HepG2 (cell line): ENCODE results near the gene SLC12A5. TPM values are rescaled to one million over a fixed set of nuclear protein-coding genes. Genes with fewer than 3 reads are reported as not detected.
A peak's percentile ranks its signal among the peaks of the same experiment; 100 is the strongest.

Experiments used
- CBX2 ChIP-seq, 2 experiments: fragments of 200-600 bp in 1 of 2; sonication (generic); formaldehyde crosslinking in 1 of 2; IDR thresholded peaks; 2 replicates each; pipeline versions ENCODE4 v1.7.0 to v1.8.1; 2018 to 2022; ENCODE audit warnings: low read depth in 2 of 2, low read length in 1 of 2, mild to moderate bottlenecking in 1 of 2, missing genetic modification reagents in 1 of 2
- DZIP1 ChIP-seq: sonication (generic); formaldehyde crosslinking; IDR thresholded peaks from 2 replicates; pipeline ENCODE4 v1.5.0; 2020; ENCODE audit warnings: mild to moderate bottlenecking, missing genetic modification reagents
- ERF ChIP-seq: IDR thresholded peaks from 2 replicates; pipeline ENCODE4 v1.6.1; 2018; ENCODE audit warnings: missing biosample characterization, missing genetic modification reagents
- FOXO1 ChIP-seq: sonication (generic); formaldehyde crosslinking; IDR thresholded peaks from 2 replicates; pipeline ENCODE4 v1.4.0; 2020; ENCODE audit warnings: missing genetic modification reagents
- HMG20A ChIP-seq: IDR thresholded peaks from 2 replicates; pipeline ENCODE4 v1.6.1; 2016; ENCODE audit warnings: borderline replicate concordance
- HMGXB3 ChIP-seq: sonication (generic); formaldehyde crosslinking; IDR thresholded peaks from 2 replicates; pipeline ENCODE4 v1.4.0; 2020; ENCODE audit warnings: missing genetic modification reagents, borderline replicate concordance
- KLF16 ChIP-seq, 2 experiments: sonication (generic) in 1 of 2; formaldehyde crosslinking in 1 of 2; IDR thresholded peaks; 2 replicates each; pipeline versions ENCODE4 v1.6.1 to v1.8.0; 2016 to 2023; ENCODE audit warnings: missing genetic modification reagents in 2 of 2, missing compliant biosample characterization in 1 of 2
- MIXL1 ChIP-seq: IDR thresholded peaks from 2 replicates; pipeline ENCODE4 v1.6.1; 2016
- NCOR1 ChIP-seq: fragments of 200-600 bp; sonication (generic); IDR thresholded peaks from 2 replicates; pipeline ENCODE4 v1.7.0; 2017; ENCODE audit warnings: antibody characterized with exemption, low read length, borderline replicate concordance
- RARA ChIP-seq: IDR thresholded peaks from 2 replicates; pipeline ENCODE4 v1.6.1; 2016; ENCODE audit warnings: missing genetic modification reagents, missing compliant biosample characterization
- RXRB ChIP-seq: IDR thresholded peaks from 2 replicates; pipeline ENCODE4 v1.6.1; 2016; ENCODE audit warnings: borderline replicate concordance, missing genetic modification reagents, missing compliant biosample characterization
- SAP130 ChIP-seq: IDR thresholded peaks from 2 replicates; pipeline ENCODE4 v1.6.1; 2016; ENCODE audit warnings: low read depth
- SP4 ChIP-seq: sonication (generic); formaldehyde crosslinking; IDR thresholded peaks from 2 replicates; pipeline ENCODE4 v1.8.1; 2023; ENCODE audit warnings: mild to moderate bottlenecking, missing genetic modification reagents
- TARDBP ChIP-seq: sonication (generic); formaldehyde crosslinking; IDR thresholded peaks from 2 replicates; pipeline ENCODE4 v1.8.0; 2022; ENCODE audit warnings: mild to moderate bottlenecking, missing genetic modification reagents
- TFAP4 ChIP-seq: sonication (generic); IDR thresholded peaks from 2 replicates; pipeline ENCODE4 v1.6.1; 2016; ENCODE audit warnings: low read depth, borderline replicate concordance
- THAP11 ChIP-seq: IDR thresholded peaks from 2 replicates; pipeline ENCODE4 v1.6.1; 2016; ENCODE audit warnings: missing biosample characterization, missing genetic modification reagents
- ZFAT ChIP-seq: sonication (generic); formaldehyde crosslinking; conservative IDR thresholded peaks from 2 replicates; pipeline ENCODE4 v1.8.1; 2023; ENCODE audit warnings: missing genetic modification reagents, inconsistent platforms
- ZFY ChIP-seq: sonication (generic); formaldehyde crosslinking; IDR thresholded peaks from 2 replicates; pipeline ENCODE4 v1.4.0; 2020; ENCODE audit warnings: missing genetic modification reagents
- ZNF33B ChIP-seq: sonication (generic); formaldehyde crosslinking; IDR thresholded peaks from 2 replicates; pipeline ENCODE4 v1.5.1; 2020; ENCODE audit warnings: mild to moderate bottlenecking, missing genetic modification reagents
- ZNF766 ChIP-seq: sonication (generic); formaldehyde crosslinking; IDR thresholded peaks from 2 replicates; pipeline ENCODE4 v1.5.0; 2020; ENCODE audit warnings: missing genetic modification reagents, borderline replicate concordance
- ZSCAN9 ChIP-seq: IDR thresholded peaks from 2 replicates; pipeline ENCODE4 v1.6.1; 2016; ENCODE audit warnings: borderline replicate concordance
- polyA plus RNA-seq, 8 experiments: library from polyadenylated mRNA; depleted of rRNA in 3 of 8; stranded (reverse) in 7 of 8; unstranded in 1 of 8; fragments of >200 nt; fragmentation: Illumina TruSeq in 4 of 8; extraction: Trizol in 4 of 8; gene quantifications; 2 replicates each; pipeline versions ENCODE4 v1.2.1 to v1.2.3, GENCODE V29; 2011 to 2016; ENCODE audit warnings: low read depth in 4 of 8, missing spikeins in 1 of 8, mixed read lengths in 1 of 8; ENCODE audit not compliant: insufficient read depth in 1 of 8
- total RNA-seq, 5 experiments: library from RNA; depleted of rRNA; stranded (reverse); fragments of >200 nt; fragmentation: Illumina TruSeq; extraction: Trizol; gene quantifications; 2 replicates each; pipeline ENCODE4 v1.2.3, GENCODE V29; 2016; ENCODE audit warnings: low read depth in 1 of 5

The SLC12A5 gene
- total and polyA plus RNA-seq, 2 of the 13 experiments (the other 11 are each of a cell fraction or from before 2014, with no cell fraction given), result 4.3 to 5.4 TPM

GRCh38 chr20:46014517-46015396 is 14.3 kb upstream of the SLC12A5 start (continued):
- TF ChIP-seq TFAP4 (peak; percentile 52; the same call in 1 of the 2 replicates), TARDBP (CRISPR knock-in tag) (peak; percentile 58; the same call in 1 of the 2 replicates), ZFY (no peak; the same call in 1 of the 2 replicates), ZNF766 (CRISPR knock-in tag) (no peak), ZNF33B (CRISPR knock-in tag) (peak; percentile 9), RXRB (peak; percentile 93), THAP11 (peak; percentile 42), FOXO1 (peak; percentile 85; the same call in 1 of the 2 replicates), NCOR1 (peak; percentile 87; the same call in 1 of the 2 replicates), CBX2 (IDR thresholded peaks at IDR 0.05; ENCODE audit: low read depth, low read length) (no peak), CBX2 (CRISPR knock-in tag; IDR thresholded peaks at IDR 0.05; ENCODE audit: low read depth) (0 out of 2 replicates have a peak, but pooled peaks have one; percentile 49), ZSCAN9 (CRISPR knock-in tag) (0 out of 2 replicates have a peak, but pooled peaks have one; percentile 49), HMGXB3 (CRISPR knock-in tag) (0 out of 2 replicates have a peak, but pooled peaks have one; percentile 2), DZIP1 (CRISPR knock-in tag) (no peak), SP4 (CRISPR knock-in tag) (0 out of 2 replicates have a peak, but pooled peaks have one; percentile 0), KLF16 (CRISPR knock-in tag; IDR thresholded peaks at IDR 0.05) (peak in 1 of 2 experiments; percentile 35; a peak in 1 of 4 replicates), SAP130 (peak; percentile 89), RARA (peak; percentile 96), MIXL1 (CRISPR knock-in tag) (peak; percentile 85), ERF (CRISPR knock-in tag) (peak; percentile 57; the same call in 1 of the 2 replicates), ZFAT (CRISPR knock-in tag) (no peak), HMG20A (CRISPR knock-in tag) (peak; percentile 90)
